Dedifferentiated amniotic fluid mesenchymal stem cell (primary cell): Measurements from ENCODE around the gene MALAT1.
"Not testable (repeated sequence)": the region's sequence is repeated elsewhere in the genome, so short reads cannot be mapped to it uniquely, and the experiment has no call there.

ENCODE experiments used
- DNase-seq: peaks from one replicate; pipeline ENCODE4 v3.0.0-alpha.2; 2016; ENCODE audit errors: extremely low spot score

Gene MALAT1

GRCh38 chr11:65521777-65522521, 23.1 kb downstream of the MALAT1 start:
- not testable (repeated sequence) for DNase-seq

GRCh38 chr11:65522718-65523630, 24.1 kb downstream of the MALAT1 start:
- not testable (repeated sequence) for DNase-seq

DNA sequence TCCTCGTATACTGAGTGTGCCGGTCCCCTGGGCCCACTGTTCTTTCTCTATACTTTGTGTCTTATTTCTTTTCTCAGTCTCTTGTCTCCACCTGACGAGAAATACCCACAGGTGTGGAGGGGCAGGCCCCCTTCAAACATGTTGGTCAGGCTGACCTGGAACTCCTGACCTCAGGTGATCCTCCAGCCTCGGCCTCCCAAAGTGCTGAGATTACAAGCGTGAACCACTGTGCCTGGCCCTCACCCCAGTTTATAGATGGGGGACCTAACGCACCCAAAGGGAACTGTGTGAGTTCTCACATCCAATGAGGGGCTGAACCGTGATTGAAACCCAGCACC, 24.8 kb downstream of the MALAT1 start:
- DNase-seq = not testable (repeated sequence)

DNA sequence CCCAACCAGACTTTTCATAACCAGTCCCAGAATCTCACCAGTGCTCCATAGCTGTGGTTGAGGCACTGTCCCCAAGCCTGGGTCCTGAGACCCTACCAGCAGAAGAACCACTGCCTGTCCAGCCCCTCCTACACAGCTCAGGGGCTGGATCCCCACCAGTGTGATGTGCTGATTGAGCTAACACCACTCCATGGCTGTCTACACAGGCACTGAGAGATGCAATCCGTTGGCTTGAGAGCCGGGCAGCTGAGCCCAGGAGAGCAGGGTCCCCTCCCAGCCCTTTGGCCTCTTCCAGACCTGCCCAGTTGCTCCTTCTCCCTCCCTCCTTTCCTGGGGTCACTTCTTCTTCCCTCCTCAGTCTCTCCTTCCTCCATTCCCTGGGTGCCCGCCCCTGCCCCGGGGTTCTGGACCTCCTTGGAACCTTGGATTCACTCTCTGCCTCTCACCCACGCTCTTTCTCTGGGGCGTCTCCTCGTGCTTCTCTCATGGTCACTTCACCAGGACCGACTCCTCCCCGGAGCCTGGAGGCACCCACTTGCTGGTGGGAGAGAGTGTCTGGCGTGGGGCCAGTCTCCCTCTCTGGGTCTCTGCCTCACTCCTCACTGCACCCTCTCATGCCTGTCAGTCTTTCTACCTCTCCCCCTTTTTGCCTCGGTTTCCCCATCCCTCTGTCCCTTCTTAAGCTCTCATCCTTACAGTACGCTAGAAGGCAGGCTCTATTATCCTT, 25.3 kb downstream of the MALAT1 start:
- DNase-seq = no peak

- DNase-seq = peak; percentile 68
Observed at GRCh38 chr11:65524741-65525545, 26.1 kb downstream of the MALAT1 start, which contains the start of gene SCYL1. Gene SCYL1 (plus strand): TSS chr11:65525083. CDS start chr11:65525154, 71 bp downstream.

DNA sequence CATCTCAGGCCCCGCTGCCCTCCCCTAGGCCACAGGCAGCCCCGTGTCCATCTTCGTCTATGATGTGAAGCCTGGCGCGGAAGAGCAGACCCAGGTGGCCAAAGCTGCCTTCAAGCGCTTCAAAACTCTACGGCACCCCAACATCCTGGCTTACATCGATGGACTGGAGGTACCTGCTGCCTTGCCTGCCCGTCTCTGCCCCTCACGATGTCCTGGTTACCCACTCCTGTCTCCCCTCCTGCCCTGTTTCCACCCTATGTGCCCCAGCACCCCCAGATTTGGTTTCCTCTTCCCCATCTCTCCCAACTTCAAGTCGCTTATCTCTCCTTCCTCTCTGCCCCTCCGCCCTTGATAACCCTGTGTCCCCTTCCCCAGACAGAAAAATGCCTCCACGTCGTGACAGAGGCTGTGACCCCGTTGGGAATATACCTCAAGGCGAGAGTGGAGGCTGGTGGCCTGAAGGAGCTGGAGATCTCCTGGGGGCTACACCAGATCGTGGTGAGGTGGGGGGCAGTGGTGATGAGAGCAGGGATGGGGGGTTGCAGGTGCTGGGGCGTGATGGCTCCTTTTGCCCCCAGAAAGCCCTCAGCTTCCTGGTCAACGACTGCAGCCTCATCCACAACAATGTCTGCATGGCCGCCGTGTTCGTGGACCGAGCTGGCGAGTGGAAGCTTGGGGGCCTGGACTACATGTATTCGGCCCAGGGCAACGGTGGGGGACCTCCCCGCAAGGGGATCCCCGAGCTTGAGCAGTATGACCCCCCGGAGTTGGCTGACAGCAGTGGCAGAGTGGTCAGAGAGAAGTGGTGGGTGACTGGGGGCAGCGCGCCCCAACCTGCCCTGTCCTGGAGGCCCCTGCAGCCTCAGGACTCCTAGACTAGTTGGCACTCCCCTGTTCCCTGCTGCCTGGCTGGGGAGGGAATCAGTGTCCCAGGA, 27.0 kb downstream of the MALAT1 start:
- DNase-seq = no peak

GRCh38 chr11:65526744-65527143, 27.9 kb downstream of the MALAT1 start:
- no peak for DNase-seq

DNA sequence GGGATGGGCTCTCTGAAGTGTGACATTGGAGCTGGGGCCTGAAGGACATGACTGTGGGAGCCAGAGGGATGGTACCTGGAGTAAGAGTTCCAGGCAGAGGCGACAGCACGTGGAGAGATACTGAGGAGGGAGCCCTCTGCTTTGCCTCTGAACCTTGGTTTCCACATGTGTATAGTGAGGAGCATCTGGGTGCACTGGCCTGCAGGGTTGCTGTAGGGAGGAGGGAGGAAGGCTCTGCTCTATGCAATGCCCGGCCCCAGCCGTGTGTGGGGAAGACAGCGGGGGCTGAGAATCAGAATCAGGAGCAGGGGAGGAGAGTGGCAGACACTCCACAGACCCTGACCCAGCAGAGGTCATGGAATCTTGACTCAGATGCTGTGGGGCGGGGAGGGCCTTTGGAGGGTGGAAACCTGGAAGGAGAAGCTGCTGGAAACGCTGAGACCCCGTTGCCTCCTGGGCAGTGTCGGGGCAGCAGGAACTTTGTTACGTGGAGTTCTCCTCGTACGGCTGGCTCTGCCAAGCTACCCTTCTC, 30.0 kb downstream of the MALAT1 start:
- DNase-seq = no peak

GRCh38 chr11:65529475-65530156, 30.8 kb downstream of the MALAT1 start:
- DNase-seq = no peak

GRCh38 chr11:65530157-65530496, 31.3 kb downstream of the MALAT1 start:
- DNase-seq = no peak

- no peak for DNase-seq
Observed at GRCh38 chr11:65532388-65533064, 33.7 kb downstream of the MALAT1 start.

GRCh38 chr11:65535102-65535501, 36.3 kb downstream of the MALAT1 start:
- DNase-seq = no peak

DNA sequence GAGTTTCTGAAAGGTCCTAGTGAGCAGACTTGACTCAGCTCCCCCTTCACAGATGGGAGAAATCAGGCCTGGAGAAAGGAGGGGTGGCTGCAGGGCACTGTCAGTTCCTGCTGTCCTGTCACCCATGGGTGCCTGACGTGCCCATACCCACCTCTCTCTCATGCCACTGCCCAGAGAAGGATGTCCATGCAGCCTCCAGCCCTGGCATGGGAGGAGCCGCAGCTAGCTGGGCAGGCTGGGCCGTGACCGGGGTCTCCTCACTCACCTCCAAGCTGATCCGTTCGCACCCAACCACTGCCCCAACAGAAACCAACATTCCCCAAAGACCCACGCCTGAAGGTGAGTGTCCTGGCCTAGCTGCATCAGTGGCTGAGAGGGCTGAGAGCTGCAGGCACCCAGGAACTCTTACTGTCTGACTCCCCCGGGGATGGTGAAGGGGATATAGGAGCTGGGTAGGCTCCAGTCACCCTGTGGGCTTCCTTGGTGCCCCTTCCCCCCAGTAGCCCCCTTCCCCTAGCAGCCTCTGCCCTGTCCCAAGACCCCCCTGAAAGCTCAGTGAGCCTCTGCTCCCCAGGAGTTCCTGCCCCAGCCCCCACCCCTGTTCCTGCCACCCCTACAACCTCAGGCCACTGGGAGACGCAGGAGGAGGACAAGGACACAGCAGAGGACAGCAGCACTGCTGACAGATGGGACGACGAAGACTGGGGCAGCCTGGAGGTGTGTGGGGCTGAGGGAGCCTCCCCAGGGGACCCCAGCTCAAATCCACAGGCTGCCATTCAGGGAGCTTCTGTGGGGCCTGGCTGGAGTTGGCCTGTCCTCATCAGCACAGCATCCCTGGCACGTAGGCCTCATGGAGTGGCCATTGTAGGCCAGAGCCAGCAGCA, 37.8 kb downstream of the MALAT1 start:
- DNase-seq = no peak

DNA sequence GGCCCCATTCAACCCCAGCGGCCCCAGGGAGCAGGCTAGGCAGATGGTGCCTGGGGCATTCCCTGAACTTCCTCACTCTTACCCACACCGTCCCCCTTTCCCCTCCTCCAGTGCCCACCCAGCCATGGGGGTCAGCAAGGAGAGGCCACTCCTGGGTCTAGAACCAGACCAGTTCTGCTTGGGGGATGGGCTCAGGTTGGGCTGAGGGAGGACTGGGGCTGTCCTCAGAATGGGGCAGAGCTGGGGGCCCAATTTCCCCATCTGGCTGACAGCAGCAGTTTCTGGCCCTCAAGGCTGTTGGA, 38.4 kb downstream of the MALAT1 start:
- DNase-seq = no peak

DNA sequence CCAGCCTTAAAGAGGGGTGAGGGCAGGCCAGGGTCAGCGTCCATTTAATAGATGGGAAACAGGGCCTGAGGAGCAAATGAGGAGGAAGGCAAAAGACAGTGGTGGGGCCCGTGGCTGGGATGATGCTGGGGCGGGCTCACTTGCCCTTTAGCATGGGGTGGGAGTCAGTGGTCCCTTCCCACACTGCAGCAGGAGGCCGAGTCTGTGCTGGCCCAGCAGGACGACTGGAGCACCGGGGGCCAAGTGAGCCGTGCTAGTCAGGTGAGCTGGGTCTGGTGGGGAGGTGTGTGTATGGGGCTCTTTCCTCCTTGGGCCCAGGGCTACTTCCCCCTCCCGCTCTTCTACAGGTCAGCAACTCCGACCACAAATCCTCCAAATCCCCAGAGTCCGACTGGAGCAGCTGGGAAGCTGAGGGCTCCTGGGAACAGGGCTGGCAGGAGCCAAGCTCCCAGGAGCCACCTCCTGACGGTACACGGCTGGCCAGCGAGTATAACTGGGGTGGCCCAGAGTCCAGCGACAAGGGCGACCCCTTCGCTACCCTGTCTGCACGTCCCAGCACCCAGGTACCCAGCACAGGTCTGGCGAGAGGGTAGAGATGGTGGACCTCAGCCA, 38.9 kb downstream of the MALAT1 start:
- no peak for DNase-seq

DNA sequence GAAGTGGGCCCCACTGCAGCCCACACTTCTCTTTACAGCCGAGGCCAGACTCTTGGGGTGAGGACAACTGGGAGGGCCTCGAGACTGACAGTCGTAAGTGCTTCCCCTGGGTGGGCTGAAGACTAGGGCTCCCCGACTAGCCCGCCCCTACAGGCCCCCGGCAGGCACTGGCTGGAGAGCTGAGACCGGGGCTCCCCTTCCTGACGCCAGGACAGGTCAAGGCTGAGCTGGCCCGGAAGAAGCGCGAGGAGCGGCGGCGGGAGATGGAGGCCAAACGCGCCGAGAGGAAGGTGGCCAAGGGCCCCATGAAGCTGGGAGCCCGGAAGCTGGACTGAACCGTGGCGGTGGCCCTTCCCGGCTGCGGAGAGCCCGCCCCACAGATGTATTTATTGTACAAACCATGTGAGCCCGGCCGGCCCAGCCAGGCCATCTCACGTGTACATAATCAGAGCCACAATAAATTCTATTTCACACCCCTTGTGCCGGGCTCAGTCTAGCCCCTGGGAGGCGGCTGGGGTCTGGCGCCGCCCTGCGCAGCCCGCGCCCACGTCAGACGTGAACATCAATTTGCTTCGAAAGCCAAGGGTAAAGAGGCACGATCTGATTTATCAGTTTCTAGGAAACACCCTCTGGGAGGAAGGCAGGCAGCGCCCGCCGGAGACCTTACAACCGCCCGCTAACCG, 39.5 kb downstream of the MALAT1 start:
- no peak for DNase-seq
